Stimulated activated CD4-positive, alpha-beta T cell treated with anti-CD3 and anti-CD28 coated beads, TNF-alpha, amount 100 ng/mL, for 1 hour (primary cell): ENCODE data around the gene COL18A1.

Experiments
- DNase-seq, 3 donors: peaks; one replicate each; pipeline ENCODE4 v3.0.0-alpha.2; 2020; ENCODE audit warnings: low read depth in 3 of 3, low spot score in 1 of 3

Gene COL18A1

GRCh38 chr21:45401916-45402900, 2.8 kb upstream of the COL18A1 start:
- DNase-seq = no peak

DNA sequence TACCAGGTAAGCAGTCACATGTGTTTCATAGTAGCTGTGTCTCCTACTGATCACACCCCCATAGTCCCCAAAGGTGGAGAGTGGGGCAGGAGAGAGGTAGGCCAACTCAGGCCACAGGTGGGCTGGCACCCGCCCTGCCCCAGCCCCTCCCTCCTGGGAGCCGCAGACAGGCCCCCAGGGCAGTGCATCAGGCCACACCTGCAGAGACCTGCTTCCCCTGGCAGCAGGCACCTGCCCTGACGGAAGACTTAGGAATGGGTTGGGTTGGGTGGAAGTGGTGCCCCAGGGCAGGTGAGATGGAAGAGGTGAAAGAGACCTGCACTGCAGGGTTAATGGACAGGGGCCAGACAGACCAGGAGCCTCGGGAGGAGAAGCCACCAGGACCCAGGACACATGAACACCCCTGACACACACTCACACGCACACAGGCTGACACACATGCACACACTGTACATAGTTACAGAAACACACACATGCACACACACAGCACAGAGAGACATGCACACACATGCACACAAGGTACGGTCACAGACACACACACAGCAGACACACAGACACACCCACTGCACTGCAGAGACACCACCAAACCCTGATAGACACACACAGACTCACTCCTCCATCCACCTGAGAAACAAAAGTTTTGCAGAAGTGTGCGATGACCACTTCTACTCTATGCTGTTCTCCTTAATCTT, 1.7 kb upstream of the COL18A1 start:
- DNase-seq = no peak

- no peak for DNase-seq
Observed at GRCh38 chr21:45403825-45404729, 888 bp upstream of the COL18A1 start.

DNA sequence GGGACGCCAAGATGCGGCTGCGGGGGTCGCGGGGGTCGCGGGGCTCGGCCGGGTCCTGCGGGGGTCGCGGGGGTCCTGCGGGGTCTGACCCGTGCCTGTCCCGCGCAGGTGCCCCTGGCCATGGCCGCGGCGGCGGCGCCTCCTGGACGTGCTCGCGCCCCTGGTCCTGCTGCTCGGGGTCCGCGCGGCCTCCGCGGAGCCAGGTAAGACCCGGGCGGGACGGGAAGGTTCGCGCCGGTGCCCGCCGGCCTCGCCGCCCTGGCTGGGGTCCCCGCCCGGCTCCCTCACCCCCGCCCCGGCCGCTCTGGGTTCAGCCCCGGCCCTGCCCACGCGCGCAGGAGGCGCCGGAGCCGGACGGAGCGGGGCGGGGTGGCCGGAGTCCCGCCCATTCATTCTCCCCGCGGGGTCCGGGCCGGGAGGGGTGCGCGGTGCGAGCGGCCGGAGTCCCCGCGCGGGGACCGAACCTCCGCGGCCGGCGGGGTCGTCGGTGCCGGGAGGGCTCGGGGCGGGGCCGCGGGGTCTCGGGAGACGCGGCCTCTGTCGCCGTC, 380 bp downstream of the COL18A1 start:
- no peak for DNase-seq

GRCh38 chr21:45405819-45406762, 1.1 kb downstream of the COL18A1 start:
- DNase-seq = no peak

GRCh38 chr21:45406801-45407628, 2.0 kb downstream of the COL18A1 start:
- DNase-seq = no peak

GRCh38 chr21:45407629-45408247, 2.8 kb downstream of the COL18A1 start:
- DNase-seq = no peak

DNA sequence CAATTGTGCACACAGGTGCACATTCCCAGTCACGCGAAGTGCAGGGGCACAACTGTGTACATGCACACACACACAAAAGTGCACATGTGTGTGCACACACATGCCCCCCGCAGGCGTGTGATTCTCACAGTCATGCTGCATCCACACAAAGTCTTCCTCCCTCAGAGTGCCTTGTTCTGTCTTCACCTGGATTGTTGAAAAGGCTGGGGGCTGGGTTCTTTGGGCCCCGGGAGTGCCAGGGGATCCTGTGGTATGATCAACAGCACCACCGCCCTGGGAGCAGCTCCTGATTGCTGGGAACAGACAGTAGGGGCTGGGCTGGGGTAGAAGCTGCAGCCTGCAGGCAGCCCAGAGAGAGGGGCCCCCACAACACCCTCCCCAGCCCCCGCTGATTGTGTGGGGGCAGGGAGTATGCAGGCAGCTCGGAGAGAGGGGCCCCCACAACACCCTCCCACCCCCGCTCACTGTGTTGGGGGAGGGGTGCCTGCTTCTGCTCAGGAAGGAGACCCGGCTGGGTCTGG, 3.4 kb downstream of the COL18A1 start:
- no peak for DNase-seq

GRCh38 chr21:45408801-45409261, 3.9 kb downstream of the COL18A1 start:
- DNase-seq = no peak

DNA sequence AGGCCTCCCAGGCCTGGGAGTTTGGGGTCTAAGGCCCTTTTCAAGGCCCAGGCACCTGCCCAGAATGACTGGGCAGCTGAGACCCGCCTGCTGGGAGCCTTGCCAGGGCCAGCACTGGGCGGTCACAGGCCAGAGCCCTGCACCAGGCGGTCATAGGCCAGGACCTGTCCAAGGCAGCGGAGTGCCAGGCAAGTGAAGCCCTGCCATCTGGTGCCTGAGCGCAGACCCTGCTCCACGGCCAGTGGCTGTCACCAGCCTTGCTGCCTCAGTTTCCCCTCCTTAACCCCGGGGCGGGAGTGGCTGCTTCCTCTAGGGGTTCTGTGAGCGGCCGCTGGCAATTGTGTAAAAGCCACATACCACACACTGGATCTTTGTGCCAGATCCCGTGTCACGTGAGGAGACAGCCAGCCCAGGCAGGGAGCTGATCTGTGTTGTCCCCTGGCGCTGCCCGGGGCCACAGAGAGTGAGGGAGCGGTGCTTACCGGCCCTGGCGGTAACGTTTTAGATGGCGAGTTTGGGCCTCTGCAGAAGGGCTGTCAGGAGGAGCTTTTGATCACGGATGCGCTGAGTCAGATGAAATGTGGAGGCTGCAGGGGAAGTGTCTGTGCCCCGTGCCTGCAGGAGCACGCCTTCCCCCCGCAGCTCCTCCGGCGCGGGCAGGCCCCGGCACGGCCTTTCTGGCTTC, 4.6 kb downstream of the COL18A1 start:
- DNase-seq = no peak

- DNase-seq = no peak
Observed at GRCh38 chr21:45410151-45410864, 5.3 kb downstream of the COL18A1 start.

GRCh38 chr21:45410865-45411809, 6.2 kb downstream of the COL18A1 start:
- no peak for DNase-seq

- DNase-seq = no peak
Observed at GRCh38 chr21:45411810-45412206, 6.8 kb downstream of the COL18A1 start.

- DNase-seq = no peak
Observed at GRCh38 chr21:45412491-45412890, 7.5 kb downstream of the COL18A1 start.

DNA sequence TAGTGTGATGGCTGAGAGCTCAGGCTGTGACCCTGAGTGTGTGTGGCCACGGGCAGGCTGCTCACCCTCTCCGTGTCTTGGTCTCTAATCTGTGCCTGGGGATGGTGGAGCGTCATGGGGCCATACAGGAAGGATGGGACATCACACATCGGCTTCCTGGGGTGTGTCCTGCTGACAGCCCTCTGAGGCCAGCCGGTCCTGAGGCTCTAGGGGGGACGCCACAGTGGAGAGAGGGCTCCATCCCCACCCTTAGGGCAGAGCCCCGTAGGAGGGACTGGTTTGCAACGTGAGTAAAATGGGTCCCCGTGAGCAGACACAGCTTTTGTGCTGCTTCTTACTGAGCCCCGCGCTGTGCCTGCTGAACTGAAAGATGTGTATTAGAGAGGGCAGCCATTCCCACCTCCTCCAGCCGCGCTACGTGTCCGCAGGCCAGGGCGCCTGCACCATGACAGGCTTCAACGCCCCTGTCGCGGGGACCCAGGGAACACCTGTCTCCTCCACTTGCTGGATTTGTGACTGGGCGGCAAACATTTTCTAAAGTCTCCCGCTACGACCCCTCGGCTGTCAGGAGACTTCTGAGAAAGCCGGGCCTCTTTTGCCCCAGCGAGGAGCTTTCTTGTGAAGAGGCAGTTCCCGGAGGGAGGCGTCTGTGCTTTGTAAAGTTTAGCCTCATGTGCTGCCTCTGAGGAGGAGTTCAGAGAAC, 8.1 kb downstream of the COL18A1 start:
- no peak for DNase-seq
